Stomach (tissue), 19 donors: Measurements from ENCODE around the gene HTR1B. TPM values are rescaled to one million over a fixed set of nuclear protein-coding genes. Genes with fewer than 3 reads are reported as not detected.

Experiments used
- DNase-seq, 2 donors: peaks; one replicate each; pipeline versions ENCODE4 v3.0.0 to v3.0.0-alpha.2; 2013 to 2019
- H3K27ac ChIP-seq, 5 donors: fragments of 200-600 bp in 4 of 5; sonication (generic) in 4 of 5; one replicate each; pipeline ENCODE4 v1.5.1; 2013 to 2019; ENCODE audit warnings: mild to moderate bottlenecking in 1 of 5, moderate library complexity in 1 of 5
- H3K27me3 ChIP-seq, 3 donors: fragments of 200-600 bp; sonication (generic); one replicate each; pipeline ENCODE4 v1.5.1; 2017 to 2019; ENCODE audit warnings: mixed run types in 1 of 3
- H3K36me3 ChIP-seq, 4 donors: fragments of 200-600 bp; sonication (generic); 1 replicate in 3 of 4; 2 replicates in 1 of 4; pipeline ENCODE4 v1.5.1; 2016 to 2019
- H3K4me1 ChIP-seq, 4 donors: fragments of 200-600 bp; sonication (generic); one replicate each; pipeline ENCODE4 v1.5.1; 2016 to 2019
- H3K4me3 ChIP-seq, 4 donors: fragments of 200-600 bp; sonication (generic) in 3 of 4; one replicate each; pipeline ENCODE4 v1.5.1; 2016 to 2019; ENCODE audit warnings: mild to moderate bottlenecking in 1 of 4
- H3K9me3 ChIP-seq, 4 donors: fragments of 200-600 bp; sonication (generic); one replicate each; pipeline ENCODE4 v1.5.1; 2016 to 2019
- EP300 ChIP-seq: sonication (generic); formaldehyde crosslinking; IDR thresholded peaks from one replicate; pipeline ENCODE4 v1.6.1; 2017; ENCODE audit warnings: antibody characterized with exemption
- POLR2A ChIP-seq, 4 donors: fragments of 450-650 bp; IDR thresholded peaks; one replicate each; pipeline ENCODE4 v1.6.1; 2016; ENCODE audit warnings: antibody characterized with exemption in 4 of 4, control low read depth in 2 of 4, mild to moderate bottlenecking in 1 of 4, moderate library complexity in 1 of 4
- POLR2AphosphoS5 ChIP-seq, 3 donors: sonication (generic); formaldehyde crosslinking; IDR thresholded peaks; one replicate each; pipeline ENCODE4 v1.6.1; 2016; ENCODE audit warnings: antibody characterized with exemption in 3 of 3
- WGBS, 5 donors: extraction: QIAGEN DNeasy Blood & Tissue Kit in 3 of 5; methylation state at CpG; one replicate each; pipeline versions ENCODE4 v1.1.5 to v1.1.7; 2013 to 2018; 5-methylcytosine and 5-hydroxymethylcytosine counted together
- intact Hi-C: fragments of 100-400 bp; cut with DNase I; formaldehyde crosslinking; loops from one replicate; pipeline ENCODE4 v1.15.1; 2023; ENCODE audit warnings: low total_unique reads
- long read RNA-seq, 10 donors: transcript quantifications; one replicate each; lab custom pipeline, GENCODE V29; 2026
- polyA plus RNA-seq, 3 donors: library from polyadenylated mRNA; stranded (reverse); fragments of 200-250 nt; gene quantifications; one replicate each; pipeline ENCODE4 v1.2.3, GENCODE V29; 2013
- total RNA-seq, 5 donors: library from RNA; depleted of rRNA; stranded (reverse); fragments of >200 nt; gene quantifications; one replicate each; pipeline versions ENCODE4 v1.1.0 to v1.2.3, GENCODE V29; 2014 to 2016
- TF ChIP-seq, protein P1 (sequence below), 7 experiments: fragments of 450-650 bp in 4 of 7; fragments of 200-600 bp in 3 of 7; sonication (generic) in 3 of 7; IDR thresholded peaks; one replicate each; pipeline ENCODE4 v1.5.1; 2016 to 2019; ENCODE audit warnings: antibody characterized with exemption in 7 of 7, control low read depth in 2 of 7, mild to moderate bottlenecking in 1 of 7
- donor health status: healthy with polysubstance abuse.
- donor health status: Bipolar disorder and iron deficiency.
- donor health status: healthy.

The HTR1B gene, protein sequence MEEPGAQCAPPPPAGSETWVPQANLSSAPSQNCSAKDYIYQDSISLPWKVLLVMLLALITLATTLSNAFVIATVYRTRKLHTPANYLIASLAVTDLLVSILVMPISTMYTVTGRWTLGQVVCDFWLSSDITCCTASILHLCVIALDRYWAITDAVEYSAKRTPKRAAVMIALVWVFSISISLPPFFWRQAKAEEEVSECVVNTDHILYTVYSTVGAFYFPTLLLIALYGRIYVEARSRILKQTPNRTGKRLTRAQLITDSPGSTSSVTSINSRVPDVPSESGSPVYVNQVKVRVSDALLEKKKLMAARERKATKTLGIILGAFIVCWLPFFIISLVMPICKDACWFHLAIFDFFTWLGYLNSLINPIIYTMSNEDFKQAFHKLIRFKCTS
- total RNA-seq (1 to 10 TPM in 3 of 5 donors, not detected in 2; 2.3 to 3.5 (median 3.3) TPM), polyA plus RNA-seq (under 1 TPM in 2 of 3 donors, not detected in 1; 0.10 to 0.31 TPM)
- long read RNA-seq, donor 1, partial matches to known transcripts: 0 of 1 reads
- long read RNA-seq, donor 1, other reads (novel, unspliced or antisense): 0 of 1 reads
- long read RNA-seq, donor 2, partial matches to known transcripts: 0 of 3 reads
- long read RNA-seq, donor 2, other reads (novel, unspliced or antisense): 0 of 3 reads
- long read RNA-seq, donor 3, transcript HTR1B-201 (1 exons, 2,021 nt): major isoform, 8 of 8 reads
- long read RNA-seq, donor 3, partial matches to known transcripts: 0 of 8 reads
- long read RNA-seq, donor 3, other reads (novel, unspliced or antisense): 0 of 8 reads
- long read RNA-seq, donor 4: 0 reads
- long read RNA-seq, donor 5, transcript HTR1B-201 (1 exons, 2,021 nt): major isoform, 11 of 11 reads
- long read RNA-seq, donor 5, partial matches to known transcripts: 0 of 11 reads
- long read RNA-seq, donor 5, other reads (novel, unspliced or antisense): 0 of 11 reads
- long read RNA-seq, donor 6, transcript HTR1B-201 (1 exons, 2,021 nt): major isoform, 23 of 23 reads
- long read RNA-seq, donor 6, partial matches to known transcripts: 0 of 23 reads
- long read RNA-seq, donor 6, other reads (novel, unspliced or antisense): 0 of 23 reads
- long read RNA-seq, donor 7, transcript HTR1B-201 (1 exons, 2,021 nt): major isoform, 6 of 6 reads
- long read RNA-seq, donor 7, partial matches to known transcripts: 0 of 6 reads
- long read RNA-seq, donor 7, other reads (novel, unspliced or antisense): 0 of 6 reads
- long read RNA-seq, donor 8, transcript HTR1B-201 (1 exons, 2,021 nt): major isoform, 19 of 19 reads
- long read RNA-seq, donor 8, partial matches to known transcripts: 0 of 19 reads
- long read RNA-seq, donor 8, other reads (novel, unspliced or antisense): 0 of 19 reads
- long read RNA-seq, donor 9, transcript HTR1B-201 (1 exons, 2,021 nt): major isoform, 16 of 16 reads
- long read RNA-seq, donor 9, partial matches to known transcripts: 0 of 16 reads
- long read RNA-seq, donor 9, other reads (novel, unspliced or antisense): 0 of 16 reads
- long read RNA-seq, donor 10: 0 reads

DNA sequence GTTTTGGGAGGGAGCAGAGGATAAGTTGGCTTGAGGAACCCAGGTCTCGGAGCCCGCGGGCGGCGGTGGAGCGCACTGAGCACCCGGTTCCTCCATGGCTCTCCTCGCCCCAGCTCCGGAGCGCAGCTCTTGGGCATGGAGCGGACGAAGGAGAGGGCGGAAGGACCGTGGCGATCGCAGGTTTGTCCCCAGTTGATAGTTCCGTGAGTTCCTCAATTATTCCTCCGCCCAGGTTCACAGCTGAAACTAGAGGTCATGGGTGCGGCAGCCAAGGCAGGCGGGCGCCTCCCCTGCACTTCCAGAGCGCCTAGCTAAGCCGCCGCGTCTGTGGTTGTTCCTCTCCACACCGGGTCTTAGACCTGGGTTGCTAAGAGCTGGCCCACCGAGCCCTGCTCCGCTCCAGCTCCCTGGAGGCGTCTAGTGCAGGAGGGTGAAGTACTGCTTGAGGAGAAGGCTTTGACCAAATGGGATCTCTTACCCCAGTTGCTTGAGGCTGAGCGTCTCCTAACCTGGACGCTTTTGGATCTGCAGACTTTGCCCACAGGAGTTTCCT is at the start of gene HTR1B:
Gene HTR1B, minus strand, starts transcription at position 184 of the 553 bp plus-strand sequence. Its CDS starts 88 bp downstream, at position 96.
- WGBS, 5 donors: 1 to 7% (median 2%) methylated on average over 31 of the region's 31 CpGs
- Histone ChIP-seq H3K4me1 (peaks cover 4 to 46% (median 38%) of the 10 kb centered on the region in 4 donors), H3K4me3 (peak within 1 kb of the TSS; percentile 42 to 57 (median 48)), H3K36me3 (no peaks in the 10 kb centered on the region), H3K27me3 (peaks cover 3 to 57% (median 29%) of the 10 kb centered on the region in 3 donors), H3K27ac (peak within 1 kb of the TSS; percentile 33 to 74 (median 67)), H3K9me3 (no peaks in the 10 kb centered on the region)
- intact Hi-C loops: no loop called here
- DNase-seq: peak; percentile 55 to 76
- TF ChIP-seq EP300: no peak
- TF ChIP-seq, protein P1, sequence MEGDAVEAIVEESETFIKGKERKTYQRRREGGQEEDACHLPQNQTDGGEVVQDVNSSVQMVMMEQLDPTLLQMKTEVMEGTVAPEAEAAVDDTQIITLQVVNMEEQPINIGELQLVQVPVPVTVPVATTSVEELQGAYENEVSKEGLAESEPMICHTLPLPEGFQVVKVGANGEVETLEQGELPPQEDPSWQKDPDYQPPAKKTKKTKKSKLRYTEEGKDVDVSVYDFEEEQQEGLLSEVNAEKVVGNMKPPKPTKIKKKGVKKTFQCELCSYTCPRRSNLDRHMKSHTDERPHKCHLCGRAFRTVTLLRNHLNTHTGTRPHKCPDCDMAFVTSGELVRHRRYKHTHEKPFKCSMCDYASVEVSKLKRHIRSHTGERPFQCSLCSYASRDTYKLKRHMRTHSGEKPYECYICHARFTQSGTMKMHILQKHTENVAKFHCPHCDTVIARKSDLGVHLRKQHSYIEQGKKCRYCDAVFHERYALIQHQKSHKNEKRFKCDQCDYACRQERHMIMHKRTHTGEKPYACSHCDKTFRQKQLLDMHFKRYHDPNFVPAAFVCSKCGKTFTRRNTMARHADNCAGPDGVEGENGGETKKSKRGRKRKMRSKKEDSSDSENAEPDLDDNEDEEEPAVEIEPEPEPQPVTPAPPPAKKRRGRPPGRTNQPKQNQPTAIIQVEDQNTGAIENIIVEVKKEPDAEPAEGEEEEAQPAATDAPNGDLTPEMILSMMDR (IDR thresholded peaks at IDR 0.05): no peak
- peak in 1 of 3 donors; percentile 29 for TF ChIP-seq POLR2AphosphoS5 (IDR thresholded peaks at IDR 0.05)
- TF ChIP-seq POLR2A (IDR thresholded peaks at IDR 0.05): no peak

DNA sequence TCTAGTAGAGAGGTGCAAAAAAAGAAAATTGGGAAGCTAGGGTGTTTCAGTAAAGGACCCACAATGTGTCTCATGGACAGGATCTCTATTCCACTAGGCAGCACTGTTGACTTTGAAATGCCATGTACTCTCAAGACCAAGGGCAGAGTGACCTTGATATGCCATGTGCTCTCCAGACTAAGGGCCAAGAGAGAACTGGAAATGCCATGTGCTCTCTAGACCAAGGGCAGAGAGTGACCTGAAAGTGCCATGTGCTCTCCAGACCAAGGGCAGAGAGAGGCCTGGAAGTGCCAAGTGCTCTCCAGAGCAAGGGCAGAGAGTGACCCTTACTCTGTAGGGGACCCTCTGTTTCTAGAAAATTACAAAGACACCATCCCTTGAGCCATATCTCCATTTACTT is 49.3 kb upstream of the HTR1B start:
- Histone ChIP-seq H3K27ac (no peak overlapping the region), H3K36me3 (no peaks in the 10 kb centered on the region), H3K4me1 (no peaks in the 10 kb centered on the region), H3K4me3 (no peak overlapping the region), H3K9me3 (peaks cover 23 to 46% (median 41%) of the 10 kb centered on the region in 4 donors), H3K27me3 (no peaks in the 10 kb centered on the region)
- TF ChIP-seq, protein P1 (IDR thresholded peaks at IDR 0.05): no peak
- TF ChIP-seq EP300 (no peak), POLR2A (IDR thresholded peaks at IDR 0.05) (no peak)
- intact Hi-C loops: no loop called here
- DNase-seq: no peak

DNA sequence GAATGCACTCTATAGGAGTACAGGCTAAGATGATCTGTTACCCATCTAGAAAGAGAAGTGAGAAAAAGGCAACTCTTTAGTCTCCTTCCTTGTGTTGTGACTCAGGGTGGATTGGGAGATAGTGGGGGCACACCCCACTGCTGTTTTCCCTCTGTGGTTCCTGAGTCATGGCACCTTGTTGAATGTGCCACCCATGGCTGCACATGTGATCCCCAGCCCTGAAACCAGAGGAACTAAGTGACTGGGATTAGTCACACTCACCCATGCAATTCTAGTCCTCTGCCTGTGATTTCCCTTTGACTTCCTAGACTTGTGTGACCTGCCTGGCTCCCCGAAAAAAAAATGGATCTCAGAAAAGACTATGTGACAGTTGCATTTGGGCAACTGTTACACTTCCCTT is 48.6 kb upstream of the HTR1B start:
- intact Hi-C loops: no loop called here
- TF ChIP-seq EP300: no peak
- no peak for TF ChIP-seq POLR2AphosphoS5 (IDR thresholded peaks at IDR 0.05)
- TF ChIP-seq, protein P1 (IDR thresholded peaks at IDR 0.05): no peak
- TF ChIP-seq POLR2A (IDR thresholded peaks at IDR 0.05): no peak

More for the DNA sequence above, 48.6 kb upstream of the HTR1B start:
- Histone ChIP-seq H3K4me3 (no peak overlapping the region), H3K9me3 (peaks cover 23 to 46% (median 41%) of the 10 kb centered on the region in 4 donors), H3K27ac (no peak overlapping the region), H3K36me3 (no peaks in the 10 kb centered on the region), H3K27me3 (no peaks in the 10 kb centered on the region), H3K4me1 (no peaks in the 10 kb centered on the region)
- 79 to 100% (median 94%) methylated on average over 1 of the region's 1 CpG for whole genome bisulfite sequencing, 5 donors
- DNase-seq: no peak
